ENCODE data around the gene TMEM247.

DNA sequence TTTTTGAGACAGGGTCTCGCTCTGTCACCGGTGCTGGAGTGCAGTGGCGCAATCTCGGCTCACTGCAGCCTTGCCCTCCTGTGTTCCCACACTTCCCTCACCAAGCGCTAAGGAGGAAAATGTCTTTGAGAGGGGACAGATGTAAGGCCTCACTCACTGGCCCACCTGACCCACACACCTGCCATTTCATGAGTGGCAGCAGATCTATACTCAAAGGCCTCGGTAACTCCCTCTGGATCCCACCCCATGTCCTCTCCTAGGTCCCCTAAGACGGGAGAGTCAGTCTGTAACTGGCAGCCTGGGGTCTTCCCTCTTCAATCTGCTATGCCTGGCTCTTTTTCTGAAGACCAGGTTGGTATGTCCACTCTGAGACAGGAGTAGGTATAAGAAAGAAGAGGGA is 12.9 kb downstream of the TMEM247 start:
- TF ChIP-seq CHD2 (IDR thresholded peaks at IDR 0.05; ENCODE audit: low read length, partially characterized antibody) = no peak
- no peak for TF ChIP-seq FOXM1 (IDR thresholded peaks at IDR 0.05; ENCODE audit: low read depth)
- TF ChIP-seq TAF1 (IDR thresholded peaks at IDR 0.05; ENCODE audit: borderline replicate concordance, low read depth, low read length) = no peak
- no peak for TF ChIP-seq GATA2 (CRISPR knock-in tag; IDR thresholded peaks at IDR 0.05)
- TF ChIP-seq, protein P1, sequence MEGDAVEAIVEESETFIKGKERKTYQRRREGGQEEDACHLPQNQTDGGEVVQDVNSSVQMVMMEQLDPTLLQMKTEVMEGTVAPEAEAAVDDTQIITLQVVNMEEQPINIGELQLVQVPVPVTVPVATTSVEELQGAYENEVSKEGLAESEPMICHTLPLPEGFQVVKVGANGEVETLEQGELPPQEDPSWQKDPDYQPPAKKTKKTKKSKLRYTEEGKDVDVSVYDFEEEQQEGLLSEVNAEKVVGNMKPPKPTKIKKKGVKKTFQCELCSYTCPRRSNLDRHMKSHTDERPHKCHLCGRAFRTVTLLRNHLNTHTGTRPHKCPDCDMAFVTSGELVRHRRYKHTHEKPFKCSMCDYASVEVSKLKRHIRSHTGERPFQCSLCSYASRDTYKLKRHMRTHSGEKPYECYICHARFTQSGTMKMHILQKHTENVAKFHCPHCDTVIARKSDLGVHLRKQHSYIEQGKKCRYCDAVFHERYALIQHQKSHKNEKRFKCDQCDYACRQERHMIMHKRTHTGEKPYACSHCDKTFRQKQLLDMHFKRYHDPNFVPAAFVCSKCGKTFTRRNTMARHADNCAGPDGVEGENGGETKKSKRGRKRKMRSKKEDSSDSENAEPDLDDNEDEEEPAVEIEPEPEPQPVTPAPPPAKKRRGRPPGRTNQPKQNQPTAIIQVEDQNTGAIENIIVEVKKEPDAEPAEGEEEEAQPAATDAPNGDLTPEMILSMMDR (IDR thresholded peaks at IDR 0.05) = no peak
- TF ChIP-seq, protein P2, sequence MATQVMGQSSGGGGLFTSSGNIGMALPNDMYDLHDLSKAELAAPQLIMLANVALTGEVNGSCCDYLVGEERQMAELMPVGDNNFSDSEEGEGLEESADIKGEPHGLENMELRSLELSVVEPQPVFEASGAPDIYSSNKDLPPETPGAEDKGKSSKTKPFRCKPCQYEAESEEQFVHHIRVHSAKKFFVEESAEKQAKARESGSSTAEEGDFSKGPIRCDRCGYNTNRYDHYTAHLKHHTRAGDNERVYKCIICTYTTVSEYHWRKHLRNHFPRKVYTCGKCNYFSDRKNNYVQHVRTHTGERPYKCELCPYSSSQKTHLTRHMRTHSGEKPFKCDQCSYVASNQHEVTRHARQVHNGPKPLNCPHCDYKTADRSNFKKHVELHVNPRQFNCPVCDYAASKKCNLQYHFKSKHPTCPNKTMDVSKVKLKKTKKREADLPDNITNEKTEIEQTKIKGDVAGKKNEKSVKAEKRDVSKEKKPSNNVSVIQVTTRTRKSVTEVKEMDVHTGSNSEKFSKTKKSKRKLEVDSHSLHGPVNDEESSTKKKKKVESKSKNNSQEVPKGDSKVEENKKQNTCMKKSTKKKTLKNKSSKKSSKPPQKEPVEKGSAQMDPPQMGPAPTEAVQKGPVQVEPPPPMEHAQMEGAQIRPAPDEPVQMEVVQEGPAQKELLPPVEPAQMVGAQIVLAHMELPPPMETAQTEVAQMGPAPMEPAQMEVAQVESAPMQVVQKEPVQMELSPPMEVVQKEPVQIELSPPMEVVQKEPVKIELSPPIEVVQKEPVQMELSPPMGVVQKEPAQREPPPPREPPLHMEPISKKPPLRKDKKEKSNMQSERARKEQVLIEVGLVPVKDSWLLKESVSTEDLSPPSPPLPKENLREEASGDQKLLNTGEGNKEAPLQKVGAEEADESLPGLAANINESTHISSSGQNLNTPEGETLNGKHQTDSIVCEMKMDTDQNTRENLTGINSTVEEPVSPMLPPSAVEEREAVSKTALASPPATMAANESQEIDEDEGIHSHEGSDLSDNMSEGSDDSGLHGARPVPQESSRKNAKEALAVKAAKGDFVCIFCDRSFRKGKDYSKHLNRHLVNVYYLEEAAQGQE (IDR thresholded peaks at IDR 0.05; ENCODE audit: low read depth, low read length) = no peak
- no peak for TF ChIP-seq GABPA (IDR thresholded peaks at IDR 0.05; ENCODE audit: low read depth)
- TF ChIP-seq YY1 (IDR thresholded peaks at IDR 0.05; ENCODE audit: low read depth) = no peak
- TF ChIP-seq SMC3 (IDR thresholded peaks at IDR 0.05; ENCODE audit: low read depth, low read length) = no peak
- TF ChIP-seq, protein P3, sequence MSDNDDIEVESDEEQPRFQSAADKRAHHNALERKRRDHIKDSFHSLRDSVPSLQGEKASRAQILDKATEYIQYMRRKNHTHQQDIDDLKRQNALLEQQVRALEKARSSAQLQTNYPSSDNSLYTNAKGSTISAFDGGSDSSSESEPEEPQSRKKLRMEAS (IDR thresholded peaks at IDR 0.05; ENCODE audit: low read depth) = no peak
- TF ChIP-seq TEAD4 (IDR thresholded peaks at IDR 0.05; ENCODE audit: borderline replicate concordance, insufficient read depth) = no peak
- TF ChIP-seq POLR2AphosphoS5 (IDR thresholded peaks at IDR 0.05; ENCODE audit: low read depth, low read length) = no peak
- TF ChIP-seq FOXJ3 (CRISPR knock-in tag; IDR thresholded peaks at IDR 0.05) = no peak

Measured in SK-N-SH (cell line).